Measurements from ENCODE around the gene ATP9B.

ATP9B gene

DNA sequence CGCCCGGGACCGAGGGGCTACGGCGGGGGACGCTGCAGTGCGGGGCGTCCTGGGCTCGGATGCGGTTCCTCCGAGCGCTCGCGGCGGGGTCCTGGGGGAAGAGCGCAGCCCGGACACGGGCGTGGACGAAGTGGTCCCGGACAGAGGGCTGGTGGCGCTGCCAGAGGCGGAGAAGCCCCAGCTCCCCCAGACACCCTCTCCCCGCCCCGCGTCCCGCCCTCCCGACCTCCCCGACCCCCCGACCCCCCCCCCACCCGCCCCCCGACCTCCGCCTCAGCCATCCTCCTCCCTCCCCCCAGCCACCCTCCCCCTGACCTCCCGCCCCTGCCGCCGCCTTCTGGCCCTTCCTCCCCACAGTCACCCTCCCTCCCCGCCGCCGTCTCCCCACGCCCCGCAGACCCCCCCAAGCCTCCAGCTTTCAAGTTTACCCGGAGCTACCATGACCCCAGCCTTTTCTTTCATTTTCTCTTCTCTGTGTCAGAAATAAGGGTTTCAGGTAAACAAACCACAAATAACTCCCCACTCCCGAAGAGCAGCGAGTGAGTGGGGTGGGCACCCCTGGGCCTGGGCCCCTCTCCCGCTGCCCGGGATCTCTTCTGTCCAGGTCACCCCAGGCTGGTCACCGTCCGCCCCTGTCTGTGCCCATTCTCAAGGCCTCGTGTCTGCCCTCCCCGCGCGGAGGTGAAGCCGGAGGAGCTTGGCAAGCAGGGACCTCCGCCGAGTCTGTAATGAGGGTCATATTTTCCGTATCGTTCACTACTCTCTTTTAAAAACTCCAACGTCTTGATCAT, 331.6 kb downstream of the ATP9B start:
- DNase-seq, result peak; percentile 75

DNA sequence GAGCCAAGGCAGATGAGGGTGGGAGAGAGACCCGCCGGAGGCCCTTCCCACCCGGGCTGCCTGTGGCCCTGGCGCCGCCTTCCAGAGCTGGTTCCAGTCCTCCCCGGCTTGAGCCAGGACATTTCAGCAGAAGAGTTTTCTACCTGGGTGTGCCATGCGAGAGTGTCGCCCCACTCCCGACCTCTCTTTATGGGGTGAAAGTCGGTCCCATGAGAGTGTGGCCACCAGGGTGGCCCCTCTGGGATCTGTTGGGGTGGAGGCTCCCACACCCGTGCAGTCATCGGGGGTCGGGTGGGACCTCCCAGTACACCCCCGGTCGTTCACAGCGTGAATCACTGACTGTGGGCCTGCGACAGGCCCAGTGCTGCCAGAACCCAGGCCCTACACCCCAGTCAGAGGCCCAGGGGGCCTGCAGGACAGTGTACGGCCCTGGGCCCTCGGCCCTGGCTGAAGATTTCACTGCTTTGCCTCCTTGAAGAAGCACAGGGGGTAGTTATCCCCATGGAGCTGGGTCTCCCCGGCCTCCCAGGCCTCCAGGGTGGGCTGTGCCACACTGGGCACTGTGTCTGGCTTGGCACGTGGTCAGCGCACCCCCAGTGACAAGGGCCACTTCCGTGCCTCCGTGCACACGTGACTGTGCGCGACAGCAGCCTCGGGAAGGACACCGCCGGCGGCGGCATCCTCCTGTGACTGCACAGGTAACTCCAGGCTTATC, 332.5 kb downstream of the ATP9B start:
- no peak for DNase-seq

DNA sequence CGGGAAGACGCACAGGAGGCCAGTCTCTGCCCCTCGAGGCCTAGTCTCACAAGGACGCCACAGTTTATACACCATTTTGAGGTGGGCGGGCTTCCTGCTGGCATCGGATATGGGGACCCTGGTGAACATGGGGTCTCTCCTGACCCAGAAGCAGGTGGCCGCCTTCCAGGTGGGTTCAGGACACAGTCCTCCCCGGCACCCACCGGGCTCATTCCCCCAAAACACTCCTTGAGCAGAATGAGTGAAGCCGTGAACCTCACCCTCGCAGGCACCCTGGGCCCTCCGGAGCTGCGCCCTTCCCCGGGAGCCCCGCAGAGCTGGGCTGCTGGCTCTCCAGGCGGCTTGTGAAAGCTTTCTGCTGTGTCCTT, 333.0 kb downstream of the ATP9B start:
- no peak for DNase-seq

DNA sequence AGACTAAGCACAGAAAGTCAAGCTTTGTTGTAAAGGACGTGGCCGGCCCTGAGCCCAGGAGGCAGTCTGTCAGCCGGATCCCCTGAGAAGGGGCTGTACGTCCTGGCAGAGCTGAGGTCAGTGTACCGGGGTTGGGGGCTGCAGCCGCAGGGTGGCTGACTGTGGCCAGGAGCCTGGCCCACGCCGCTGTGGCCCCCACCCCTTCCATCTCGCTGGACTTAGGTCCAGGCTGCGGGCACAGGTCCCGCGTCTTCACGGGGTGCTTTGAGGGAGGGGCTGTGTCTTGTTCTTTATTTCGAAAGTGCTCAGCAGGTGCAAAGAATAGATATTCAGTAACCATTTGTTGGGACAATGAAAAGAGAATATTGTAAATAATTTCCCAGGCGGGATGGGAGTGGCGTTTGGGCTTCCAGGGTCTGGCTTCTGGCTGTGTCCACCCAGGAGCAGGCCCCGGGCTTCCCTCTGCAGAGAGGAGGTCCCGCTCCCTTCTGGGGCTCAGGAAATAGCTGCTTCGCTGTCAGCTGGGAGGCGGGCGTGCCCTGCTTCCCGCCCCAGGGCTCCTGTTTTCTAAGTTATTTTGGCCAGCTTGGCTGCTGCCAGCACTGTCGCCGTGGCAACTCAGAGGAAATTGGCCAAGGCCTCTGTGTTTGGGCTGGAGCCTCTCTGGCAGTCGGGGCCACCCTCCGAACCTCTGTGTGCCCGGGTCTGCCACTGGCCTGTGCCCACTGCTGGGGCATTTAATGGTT, 334.0 kb downstream of the ATP9B start:
- no peak for DNase-seq

DNA sequence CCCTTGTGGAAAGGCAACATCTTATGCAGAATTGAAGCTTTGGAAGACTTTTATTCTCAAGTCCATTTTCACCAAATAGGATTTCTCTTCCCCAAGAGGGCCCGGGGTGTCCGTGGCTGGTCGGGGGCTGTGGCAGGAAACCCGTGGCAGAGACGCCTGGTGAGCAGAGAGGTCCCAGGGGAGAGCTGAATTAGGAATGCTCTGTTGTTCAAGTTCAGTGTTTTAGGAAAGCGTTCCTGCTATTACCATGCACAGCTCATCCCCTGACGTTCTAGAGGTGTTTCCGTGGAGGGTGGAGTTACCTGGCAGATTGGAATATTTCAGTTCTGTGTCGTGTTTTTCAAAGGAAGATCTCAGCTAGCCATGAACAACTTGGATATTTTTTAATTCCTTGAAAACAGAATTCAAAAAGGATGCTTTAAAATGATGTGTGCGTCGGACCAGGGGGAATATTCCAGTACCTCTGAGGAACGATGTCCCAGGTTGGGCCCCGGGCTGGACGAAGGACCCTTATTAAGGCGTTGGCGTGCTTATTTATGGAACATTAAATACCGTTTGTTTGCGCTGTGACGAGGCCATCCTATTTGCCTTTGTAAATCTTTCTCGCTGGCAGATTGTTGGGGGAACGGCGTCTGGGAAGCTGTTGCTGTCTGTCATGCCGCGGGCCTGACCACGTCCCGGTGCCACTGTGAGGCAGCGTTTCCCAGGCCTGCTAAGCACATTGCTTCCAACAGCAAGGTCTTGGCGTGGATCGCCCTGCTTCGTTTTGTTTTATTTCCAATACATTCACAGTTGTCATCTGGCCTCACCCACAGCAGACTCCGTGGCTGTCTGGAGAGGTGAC, 334.8 kb downstream of the ATP9B start:
- no peak for DNase-seq

DNA sequence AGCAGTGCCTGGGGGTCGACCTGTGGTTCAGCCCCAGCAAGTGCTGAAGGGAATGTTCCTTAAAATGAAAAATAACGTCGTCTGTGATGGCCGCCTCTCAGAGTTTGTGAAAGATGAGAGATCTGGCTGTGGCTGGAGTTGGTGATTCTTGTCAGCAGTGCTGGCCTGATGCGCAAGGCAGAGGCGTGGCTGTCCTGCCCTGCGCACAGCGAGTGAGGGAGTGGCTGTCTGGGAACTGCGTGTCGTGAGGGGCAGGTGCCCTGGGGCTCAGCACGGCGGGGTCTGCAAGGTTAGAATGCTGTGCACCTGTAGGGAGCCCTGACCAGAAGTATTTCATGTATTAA, 335.3 kb downstream of the ATP9B start:
- no peak for DNase-seq

DNA sequence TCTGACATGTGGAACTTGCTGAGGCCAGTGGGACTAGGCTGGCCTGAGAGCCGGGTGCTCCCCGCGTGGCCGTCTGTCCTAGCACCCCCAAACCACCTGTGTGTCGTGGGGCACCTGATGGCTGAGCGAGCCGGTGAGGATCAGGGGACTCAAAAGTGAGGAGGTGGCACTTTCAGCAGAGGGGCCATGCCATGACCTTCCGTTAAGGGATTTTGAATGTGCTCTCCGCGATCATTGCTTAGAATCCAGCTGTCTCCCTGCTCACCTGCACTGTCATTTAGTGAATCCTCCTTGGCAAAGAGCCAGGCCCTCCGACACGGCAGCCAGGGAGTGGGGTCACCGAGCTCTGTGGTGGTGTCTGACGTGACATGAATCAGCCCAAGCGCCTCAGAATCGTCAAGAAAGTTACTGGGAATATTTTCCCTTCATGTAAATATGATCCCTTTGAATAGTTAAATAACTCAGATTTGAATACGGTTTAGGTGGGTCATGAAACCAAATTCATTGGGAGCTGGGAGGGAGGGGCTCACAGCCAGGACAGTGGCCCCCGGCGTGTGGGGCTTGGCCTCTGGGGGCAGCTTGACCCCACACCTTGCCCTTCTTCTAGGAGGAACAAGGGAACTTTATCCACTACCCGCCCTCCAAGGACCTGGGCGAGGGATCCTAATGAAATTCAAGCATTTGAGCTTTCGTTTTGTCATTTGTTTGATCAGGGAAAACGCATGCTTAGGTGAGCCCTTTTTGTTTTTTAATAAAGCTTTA, 336.0 kb downstream of the ATP9B start:
- DNase-seq, result peak; percentile 86

DNA sequence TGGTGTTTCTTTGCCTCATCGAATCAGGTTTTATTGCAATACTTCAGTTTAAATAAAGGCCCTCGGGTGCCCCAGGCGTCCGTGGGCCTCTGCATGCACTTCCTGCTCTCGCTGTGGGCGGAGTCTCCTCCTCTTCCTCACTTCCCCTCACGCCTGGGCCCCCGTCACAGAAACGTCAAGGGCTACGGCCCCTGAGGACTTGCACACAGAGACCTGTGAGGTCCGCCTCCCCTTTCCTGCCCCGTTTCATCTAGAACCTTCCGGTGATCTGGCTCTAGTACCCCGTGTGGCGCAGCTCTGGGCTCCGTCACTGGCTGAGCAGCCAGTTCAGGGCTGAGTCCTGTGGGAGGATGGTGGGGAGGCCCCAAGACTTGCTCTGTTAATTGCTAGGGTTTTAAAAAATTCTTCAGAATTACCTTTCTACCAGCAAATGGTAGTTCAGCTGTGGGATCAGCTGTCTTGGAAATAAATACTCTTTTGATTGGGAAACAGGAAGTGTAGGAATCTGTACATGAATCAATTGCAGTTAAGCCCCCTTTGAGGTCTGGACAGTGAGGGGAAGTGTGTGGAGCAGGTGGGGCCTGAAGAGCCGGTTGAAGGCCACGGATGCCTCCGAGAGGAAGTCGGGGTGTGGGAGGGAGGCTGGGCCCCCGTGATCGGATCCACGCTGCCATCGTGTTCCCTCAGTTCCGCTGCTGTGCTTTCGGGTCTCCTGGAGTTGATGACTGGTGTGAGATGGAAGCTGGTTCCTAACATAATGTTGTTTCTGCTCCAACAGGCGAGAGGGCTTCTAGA, 336.8 kb downstream of the ATP9B start:
- DNase-seq, result peak; percentile 88

DNA sequence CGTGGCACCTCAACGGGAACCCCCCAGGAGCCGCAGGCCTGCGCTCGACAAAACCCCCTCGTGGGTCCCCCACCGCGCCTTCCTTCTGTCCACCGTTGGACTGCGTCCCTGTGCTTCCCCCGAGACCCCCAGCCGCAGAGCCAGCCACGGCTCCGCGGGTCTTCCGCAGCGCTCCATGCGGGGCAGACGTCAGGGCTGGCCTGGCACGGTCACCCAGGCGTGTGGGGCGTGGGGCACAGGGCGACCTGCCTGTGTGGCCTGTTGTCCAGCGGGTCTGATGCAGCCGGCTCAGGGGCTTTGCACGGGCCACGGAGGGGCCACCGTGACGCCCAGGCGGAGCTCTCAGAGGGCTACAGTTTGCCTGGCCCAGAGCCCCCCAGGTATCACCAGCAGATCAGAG, 337.5 kb downstream of the ATP9B start:
- DNase-seq, result no peak

DNA sequence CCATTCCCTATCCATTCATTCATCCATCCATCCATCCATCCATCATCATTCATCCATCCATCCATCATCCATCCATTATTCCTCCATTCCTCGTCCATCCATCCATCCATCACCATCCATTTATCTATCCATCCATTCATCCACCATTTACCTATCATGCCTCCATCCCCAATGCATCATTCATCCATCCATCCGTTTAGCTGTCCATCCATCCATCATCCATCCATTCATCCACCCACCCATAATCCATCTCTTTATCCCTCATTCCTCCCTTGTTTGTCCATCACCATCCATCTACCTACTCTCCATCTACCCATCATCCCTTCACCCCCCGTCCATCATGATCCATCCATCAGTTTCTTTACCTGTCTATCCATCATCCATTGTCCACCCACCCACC, 340.1 kb downstream of the ATP9B start:
- no peak for DNase-seq

DNA sequence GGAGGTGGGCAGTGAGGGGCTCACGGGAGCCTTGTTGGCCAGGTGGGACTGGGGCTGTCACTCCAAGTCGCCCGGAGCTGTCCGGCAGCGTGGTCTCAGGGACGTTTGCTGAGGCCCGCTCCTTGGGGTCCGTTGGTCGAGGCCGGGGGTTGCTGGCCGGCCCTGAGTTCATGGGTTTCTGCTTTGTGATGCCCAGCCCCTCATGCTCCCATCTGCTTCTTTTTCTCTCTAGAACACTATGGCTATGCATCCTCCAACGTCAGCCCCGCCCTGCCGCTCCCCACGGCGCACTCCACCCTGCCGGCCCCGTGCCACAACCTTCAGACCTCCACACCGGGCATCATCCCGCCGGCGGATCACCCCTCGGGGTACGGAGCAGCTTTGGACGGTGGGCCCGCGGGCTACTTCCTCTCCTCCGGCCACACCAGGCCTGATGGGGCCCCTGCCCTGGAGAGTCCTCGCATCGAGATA, 341.0 kb downstream of the ATP9B start:
- DNase-seq, result no peak

DNA sequence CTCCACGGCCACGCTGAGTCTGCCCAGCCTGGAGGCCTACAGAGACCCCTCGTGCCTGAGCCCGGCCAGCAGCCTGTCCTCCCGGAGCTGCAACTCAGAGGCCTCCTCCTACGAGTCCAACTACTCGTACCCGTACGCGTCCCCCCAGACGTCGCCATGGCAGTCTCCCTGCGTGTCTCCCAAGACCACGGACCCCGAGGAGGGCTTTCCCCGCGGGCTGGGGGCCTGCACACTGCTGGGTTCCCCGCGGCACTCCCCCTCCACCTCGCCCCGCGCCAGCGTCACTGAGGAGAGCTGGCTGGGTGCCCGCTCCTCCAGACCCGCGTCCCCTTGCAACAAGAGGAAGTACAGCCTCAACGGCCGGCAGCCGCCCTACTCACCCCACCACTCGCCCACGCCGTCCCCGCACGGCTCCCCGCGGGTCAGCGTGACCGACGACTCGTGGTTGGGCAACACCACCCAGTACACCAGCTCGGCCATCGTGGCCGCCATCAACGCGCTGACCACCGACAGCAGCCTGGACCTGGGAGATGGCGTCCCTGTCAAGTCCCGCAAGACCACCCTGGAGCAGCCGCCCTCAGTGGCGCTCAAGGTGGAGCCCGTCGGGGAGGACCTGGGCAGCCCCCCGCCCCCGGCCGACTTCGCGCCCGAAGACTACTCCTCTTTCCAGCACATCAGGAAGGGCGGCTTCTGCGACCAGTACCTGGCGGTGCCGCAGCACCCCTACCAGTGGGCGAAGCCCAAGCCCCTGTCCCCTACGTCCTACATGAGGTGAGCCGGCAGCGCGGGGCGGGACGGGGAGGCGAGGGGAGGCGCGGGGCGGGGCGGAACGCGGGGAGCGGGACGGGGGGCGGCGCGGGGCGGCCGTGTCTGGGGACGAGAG, 341.8 kb downstream of the ATP9B start:
- no peak for DNase-seq

DNA sequence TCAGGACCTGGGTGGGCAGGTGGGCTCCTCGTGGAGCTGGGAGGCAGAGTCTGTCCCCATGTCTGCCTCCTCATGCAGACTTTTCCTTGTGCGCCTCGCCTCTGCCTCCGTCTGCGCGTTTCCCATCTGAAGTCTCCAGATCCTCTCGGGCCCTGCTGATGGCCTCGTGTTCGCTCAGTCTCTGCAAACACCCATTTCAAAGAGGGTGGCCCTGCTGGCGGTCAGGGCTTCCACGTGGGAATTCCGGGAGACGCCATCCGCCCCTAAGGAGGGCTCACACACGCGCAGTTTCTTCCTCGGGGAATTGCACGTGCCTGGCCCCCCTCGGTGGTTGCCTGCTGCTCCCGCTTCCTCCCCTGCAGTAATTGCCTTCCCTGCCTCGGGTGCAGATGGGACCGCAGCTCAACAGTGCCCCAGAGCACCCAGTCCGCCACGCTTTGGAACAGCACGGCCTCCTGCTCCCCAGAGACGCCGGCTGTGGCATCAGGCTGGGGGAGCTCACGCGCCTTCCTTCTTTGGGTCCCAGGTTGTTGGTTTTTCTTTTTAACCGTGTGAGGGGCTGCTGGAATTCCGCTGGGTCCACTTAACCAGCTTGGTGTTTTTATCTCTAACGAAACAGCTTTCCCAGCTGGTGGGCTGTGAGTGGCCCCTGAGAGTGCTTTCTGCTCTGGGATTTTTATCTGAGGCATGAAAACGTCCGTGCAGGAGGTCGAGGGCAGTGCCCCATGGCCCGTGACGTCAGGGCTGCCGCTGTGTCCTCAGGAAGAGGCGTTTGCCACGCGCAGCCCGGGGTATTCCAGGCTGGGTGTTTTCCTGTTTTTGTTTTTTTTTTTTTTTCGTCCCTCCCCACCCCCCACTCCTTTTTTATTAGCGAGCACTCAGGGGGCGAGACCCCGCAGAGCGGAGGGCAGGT, 342.7 kb downstream of the ATP9B start:
- DNase-seq, result no peak

DNA sequence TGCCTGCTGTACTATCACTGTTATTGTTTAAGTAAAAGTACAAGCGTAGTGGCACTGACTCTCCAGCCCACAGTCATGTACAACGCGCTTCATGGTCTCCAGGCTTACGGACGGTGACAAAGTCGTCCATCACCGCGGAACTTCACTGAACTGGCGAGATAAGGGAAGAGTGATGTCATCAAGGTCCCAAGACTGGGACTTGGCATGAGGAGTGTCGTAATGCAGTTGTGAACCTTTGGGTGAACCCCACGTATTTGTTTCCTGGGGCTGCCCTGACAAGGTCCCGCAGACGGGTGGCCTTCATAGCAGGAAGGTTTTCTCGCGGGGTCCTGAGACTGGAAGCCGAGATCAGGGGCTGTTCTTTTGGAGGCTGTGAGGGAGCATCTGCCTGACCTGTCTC, 343.8 kb downstream of the ATP9B start:
- no peak for DNase-seq

DNA sequence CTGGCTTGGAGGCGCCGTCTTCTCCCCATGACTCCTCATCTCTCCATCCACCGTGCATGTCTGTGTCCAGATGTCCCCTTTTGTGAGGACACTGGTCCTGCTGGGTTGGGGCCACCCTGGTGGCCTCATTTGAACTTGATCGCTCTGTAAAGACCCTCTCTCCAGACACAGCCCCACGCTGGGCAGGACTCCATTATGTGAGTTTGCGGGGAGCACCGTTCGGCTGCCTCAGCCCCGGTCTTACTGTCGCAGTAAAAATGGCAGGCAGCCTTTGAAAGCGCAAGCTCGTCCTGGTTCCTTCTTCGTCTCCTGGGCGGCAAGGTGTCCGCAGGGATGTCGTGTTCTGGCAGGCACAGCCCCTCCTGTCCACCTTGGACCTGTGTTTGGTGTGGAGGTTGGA, 344.2 kb downstream of the ATP9B start:
- no peak for DNase-seq

DNA sequence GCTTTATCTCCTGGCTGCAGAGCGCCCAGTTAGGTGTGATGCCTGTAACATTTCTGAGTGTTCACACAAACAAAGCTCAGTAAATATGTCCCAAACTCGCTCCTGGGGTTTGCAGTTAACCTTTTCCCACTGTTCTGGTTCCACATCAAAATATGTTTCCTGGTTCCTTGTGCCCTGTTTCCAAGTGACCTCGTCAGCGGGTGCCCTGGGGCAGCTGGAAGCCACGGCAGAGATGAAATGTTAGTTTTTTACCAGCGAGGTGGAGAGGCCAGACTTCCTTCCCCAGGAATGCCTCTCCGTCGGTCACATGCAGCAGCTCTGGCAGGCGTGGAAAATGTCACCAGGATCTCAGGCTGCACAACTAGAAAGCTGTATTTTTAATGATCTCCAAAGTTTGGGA, 344.7 kb downstream of the ATP9B start:
- no peak for DNase-seq

DNA sequence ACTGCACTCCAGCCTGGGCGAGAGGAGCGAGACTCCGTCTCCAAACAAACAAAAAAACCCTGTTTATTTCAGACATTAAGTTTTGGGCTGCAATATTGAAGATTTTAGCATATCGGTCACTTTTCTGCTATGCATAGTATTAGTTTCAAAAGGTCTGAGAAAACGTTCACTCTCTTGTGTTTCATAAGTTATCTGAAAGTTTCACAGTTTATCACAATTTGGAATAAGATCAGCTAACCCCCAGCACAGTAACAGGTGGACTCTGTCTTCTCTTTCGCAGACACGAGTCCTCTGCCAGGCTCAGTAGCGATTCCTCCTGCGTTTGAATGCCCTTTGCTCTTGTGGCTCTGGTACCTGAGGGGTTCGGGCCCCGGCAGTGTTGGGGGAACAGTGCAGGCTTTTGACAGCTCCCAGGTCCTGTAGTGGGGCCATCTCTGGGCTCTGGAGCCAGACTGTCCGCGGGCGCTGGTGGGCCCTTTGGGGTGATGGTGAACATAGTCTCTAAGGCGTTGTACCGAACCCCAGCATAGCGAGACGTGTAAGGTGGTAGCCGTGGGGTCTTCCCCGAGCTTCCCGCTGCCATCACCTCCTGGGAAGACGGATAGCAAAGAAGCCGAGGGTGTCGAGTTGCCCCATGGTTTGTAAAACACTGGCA, 347.0 kb downstream of the ATP9B start:
- no peak for DNase-seq

DNA sequence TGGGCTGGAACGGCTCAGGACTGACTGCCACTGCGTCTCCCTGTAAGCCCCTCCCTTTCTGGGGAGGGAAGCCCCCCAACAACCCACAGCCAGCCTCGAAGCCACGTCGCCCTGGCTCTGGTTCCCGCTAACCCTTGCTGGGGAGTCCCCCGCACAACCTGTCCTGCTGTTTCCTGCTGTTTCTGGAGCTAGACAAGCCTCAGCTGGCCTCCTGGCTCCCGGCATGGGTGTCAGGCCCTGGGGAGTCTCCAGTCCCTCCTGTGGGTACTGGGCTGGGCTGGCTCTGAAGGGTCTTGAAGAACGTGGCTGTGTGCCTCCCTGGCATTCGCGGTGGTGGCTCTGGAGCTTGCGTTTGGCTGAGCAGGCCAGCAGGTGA, 347.5 kb downstream of the ATP9B start:
- no peak for DNase-seq

DNA sequence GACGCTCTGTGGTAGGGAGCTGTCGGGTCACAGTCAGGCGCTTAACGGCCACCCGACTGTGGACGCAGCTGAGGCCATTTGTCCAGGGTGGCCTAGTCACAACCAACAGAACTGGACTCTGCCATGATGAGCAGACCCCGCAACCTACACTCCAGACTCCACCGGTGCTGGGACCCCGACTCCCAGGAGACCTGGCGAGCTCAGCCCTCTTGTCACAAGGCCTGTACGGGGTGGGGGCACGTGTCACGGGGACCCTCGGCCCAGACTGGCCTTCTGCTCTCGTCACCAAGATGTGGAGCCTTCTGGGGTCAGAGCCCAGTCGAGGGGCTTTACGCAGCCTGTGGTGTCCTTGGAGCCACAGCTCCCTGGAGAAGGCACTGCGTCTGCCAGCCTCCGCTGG, 349.0 kb downstream of the ATP9B start:
- DNase-seq, result no peak

Data from activated CD8-positive, alpha-beta memory T cell treated with anti-CD3 and anti-CD28 coated beads, Interleukin-2, amount 50 U/mL, for 48 hours (primary cell).